HepG2 (cell line): ENCODE data around the gene MILR1. TPM values are rescaled to one million over a fixed set of nuclear protein-coding genes. Genes with fewer than 3 reads are reported as not detected.

Experiments
- ATAC-seq: fragments of 200-7000 bp; cut with Tn5 transposase; 3 replicates; pipeline ENCODE4 v1.9.1; 2020; ENCODE audit warnings: mild to moderate bottlenecking, moderate library complexity
- BruUV-seq: library from RNA; stranded (reverse); fragments of 400-500 nt; replicated peaks from 2 replicates; lab custom pipeline; 2021; lab: Mats Ljungman, UMichigan
- CTCF ChIA-PET: fragments of 300-600 bp; formaldehyde crosslinking; extraction: SDS; loops from one replicate; lab custom pipeline; 2021; ENCODE audit warnings: low total read pairs, inconsistent platforms, low intra/inter-chr PET ratio; lab: Yijun Ruan, JAX
- POLR2A ChIA-PET: fragments of 350-600 bp; sonication (Branson Sonifier 250); formaldehyde crosslinking; loops from one replicate; lab custom pipeline; 2020; ENCODE audit warnings: antibody characterized with exemption, inconsistent platforms; lab: Yijun Ruan, JAX
- DNase-seq: peaks from one replicate; pipeline ENCODE4 v3.0.0-alpha.2; 2015; ENCODE audit warnings: low spot score
- FAIRE-seq: peaks from 3 replicates; lab custom pipeline; 2011; peaks lifted over from hg19 to GRCh38; lab: Jason Lieb, UNC
- H2AFZ ChIP-seq: one replicate; pipeline ENCODE4 v1.6.1; 2011; ENCODE audit warnings: low read length, inconsistent platforms
- H3K27ac ChIP-seq: fragments of 300-600 bp; 3 replicates; pipeline ENCODE4 v1.8.0; 2011; ENCODE audit warnings: mixed run types, mild to moderate bottlenecking, mixed read lengths, low read length, inconsistent platforms; ENCODE audit not compliant: insufficient read depth; ENCODE audit errors: extremely low read length
- H3K27me3 ChIP-seq, 2 experiments: fragments of 200-600 bp in 1 of 2; 2 replicates in 1 of 2; 3 replicates in 1 of 2; pipeline versions ENCODE4 v1.6.0 to v1.8.0; 2011; ENCODE audit warnings: low read length in 2 of 2, mild to moderate bottlenecking in 2 of 2, moderate library complexity in 2 of 2, inconsistent platforms in 1 of 2; ENCODE audit not compliant: insufficient read depth in 2 of 2, control insufficient read depth in 1 of 2
- H3K36me3 ChIP-seq, 2 experiments: fragments of 200-600 bp in 1 of 2; replicated peaks in 1 of 2; 2 replicates in 1 of 2; 3 replicates in 1 of 2; pipeline versions ENCODE4 v1.5.1 to v1.8.0; 2011; ENCODE audit warnings: low read length in 2 of 2, inconsistent platforms in 1 of 2; ENCODE audit not compliant: insufficient read depth in 2 of 2, control insufficient read depth in 1 of 2
- H3K4me1 ChIP-seq: 2 replicates; pipeline ENCODE4 v1.5.1; 2012; ENCODE audit warnings: low read length, inconsistent platforms; ENCODE audit not compliant: insufficient read depth
- H3K4me2 ChIP-seq: 2 replicates; pipeline ENCODE4 v1.6.0; 2011; ENCODE audit warnings: low read depth, low read length, inconsistent platforms
- H3K4me3 ChIP-seq, 3 experiments: fragments of 200-600 bp in 1 of 3; sonication (generic), shearing (Covaris generic) in 1 of 3; replicated peaks in 1 of 3; 2 replicates each; pipeline ENCODE4 v1.5.1; 2011 to 2016; ENCODE audit warnings: low read length in 3 of 3, inconsistent platforms in 2 of 3, low read depth in 2 of 3, mild to moderate bottlenecking in 2 of 3, control low read depth in 1 of 3, mixed read lengths in 1 of 3; ENCODE audit not compliant: insufficient read depth in 1 of 3
- H3K79me2 ChIP-seq: one replicate; pipeline ENCODE4 v1.6.1; 2011; ENCODE audit warnings: low read length, inconsistent platforms; ENCODE audit not compliant: insufficient read depth
- H3K9ac ChIP-seq: 2 replicates; pipeline ENCODE4 v1.6.0; 2011; ENCODE audit warnings: mild to moderate bottlenecking, low read depth, low read length, inconsistent platforms; ENCODE audit not compliant: insufficient read depth
- H3K9me3 ChIP-seq: 2 replicates; pipeline ENCODE4 v1.5.1; 2012; ENCODE audit warnings: mild to moderate bottlenecking, low read length
- H4K20me1 ChIP-seq: 2 replicates; pipeline ENCODE4 v1.6.0; 2011; ENCODE audit warnings: inconsistent platforms, mild to moderate bottlenecking, low read length, moderate library complexity; ENCODE audit not compliant: insufficient read depth
- ESRRA ChIP-seq: sonication (generic); formaldehyde crosslinking; IDR thresholded peaks from 2 replicates; pipeline ENCODE4 v1.5.1; 2020; ENCODE audit warnings: mild to moderate bottlenecking, low read depth, missing genetic modification reagents
- KLF6 ChIP-seq: IDR thresholded peaks from 2 replicates; pipeline ENCODE4 v1.8.0; 2016; ENCODE audit warnings: missing biosample characterization, missing genetic modification reagents
- MED1 ChIP-seq: sonication (generic); formaldehyde crosslinking; IDR thresholded peaks from 2 replicates; pipeline ENCODE4 v1.4.0; 2020; ENCODE audit warnings: missing genetic modification reagents
- MED8 ChIP-seq: sonication (generic); formaldehyde crosslinking; IDR thresholded peaks from 2 replicates; pipeline ENCODE4 v1.8.1; 2023; ENCODE audit warnings: mild to moderate bottlenecking, missing genetic modification reagents; ENCODE audit not compliant: insufficient replicate concordance
- MLLT10 ChIP-seq: sonication (generic); formaldehyde crosslinking; IDR thresholded peaks from 2 replicates; pipeline ENCODE4 v1.4.0; 2020; ENCODE audit warnings: missing genetic modification reagents
- NCOA5 ChIP-seq: sonication (generic); formaldehyde crosslinking; IDR thresholded peaks from 2 replicates; pipeline ENCODE4 v1.4.0; 2020; ENCODE audit warnings: missing genetic modification reagents
- POLR2A ChIP-seq, 2 experiments: IDR thresholded peaks; 2 replicates each; pipeline ENCODE4 v1.6.1; 2011; ENCODE audit warnings: low read depth in 2 of 2, low read length in 2 of 2, mild to moderate bottlenecking in 1 of 2, moderate library complexity in 1 of 2; ENCODE audit not compliant: insufficient read depth in 1 of 2
- RBFOX2 ChIP-seq: fragments of 200-400 bp; formaldehyde crosslinking; IDR thresholded peaks from 2 replicates; pipeline ENCODE4 v1.6.1; 2017; ENCODE audit warnings: low read depth, mild to moderate bottlenecking, low read length
- REPIN1 ChIP-seq: sonication (generic); formaldehyde crosslinking; IDR thresholded peaks from 2 replicates; pipeline ENCODE4 v1.8.0; 2022; ENCODE audit warnings: missing genetic modification reagents, low read depth, mild to moderate bottlenecking, borderline replicate concordance
- SRY ChIP-seq: sonication (generic); formaldehyde crosslinking; IDR thresholded peaks from 2 replicates; pipeline ENCODE4 v1.8.0; 2022; ENCODE audit warnings: mild to moderate bottlenecking, missing genetic modification reagents
- STAG1 ChIP-seq: sonication (generic); formaldehyde crosslinking; IDR thresholded peaks from 2 replicates; pipeline ENCODE4 v1.4.0; 2020; ENCODE audit warnings: missing genetic modification reagents
- ZFP62 ChIP-seq: sonication (generic); formaldehyde crosslinking; IDR thresholded peaks from 2 replicates; pipeline ENCODE4 v1.4.0; 2020; ENCODE audit warnings: missing genetic modification reagents
- ZNF143 ChIP-seq: sonication (generic); formaldehyde crosslinking; IDR thresholded peaks from 2 replicates; pipeline ENCODE4 v1.4.0; 2020; ENCODE audit warnings: missing genetic modification reagents
- ZNF264 ChIP-seq: sonication (generic); formaldehyde crosslinking; IDR thresholded peaks from 2 replicates; pipeline ENCODE4 v1.4.0; 2020; ENCODE audit warnings: missing genetic modification reagents
- ZNF382 ChIP-seq: sonication (generic); formaldehyde crosslinking; IDR thresholded peaks from 2 replicates; pipeline ENCODE4 v1.5.0; 2020; ENCODE audit warnings: missing genetic modification reagents, mild to moderate bottlenecking, borderline replicate concordance
- ZNF512 ChIP-seq: sonication (generic); formaldehyde crosslinking; IDR thresholded peaks from 2 replicates; pipeline ENCODE4 v1.4.0; 2020; ENCODE audit warnings: mild to moderate bottlenecking, missing genetic modification reagents
- ZNF609 ChIP-seq: sonication (generic); formaldehyde crosslinking; IDR thresholded peaks from 2 replicates; pipeline ENCODE4 v1.4.0; 2020; ENCODE audit warnings: mild to moderate bottlenecking, missing genetic modification reagents, borderline replicate concordance
- whole genome bisulfite sequencing: methylation state at CpG from one replicate; pipeline ENCODE4 v1.1.6; 2017; ENCODE audit warnings: low lambda C conversion rate; 5-methylcytosine and 5-hydroxymethylcytosine counted together
- in situ Hi-C: cut with HindIII; loops from 2 replicates; pipeline ENCODE4 v1.10.0; 2017; ENCODE audit warnings: low pct_unique_long_range_greater_than_20kb; ENCODE audit not compliant: extremely low pct_ligation_motif_present
- intact Hi-C: fragments of 100-400 bp; cut with micrococcal nuclease; formaldehyde crosslinking; loops from one replicate; pipeline ENCODE4 v1.10.0; 2022; ENCODE audit not compliant: unreplicated experiment
- polyA plus RNA-seq, 8 experiments: library from polyadenylated mRNA; depleted of rRNA in 3 of 8; stranded (reverse) in 7 of 8; unstranded in 1 of 8; fragments of >200 nt; fragmentation: Illumina TruSeq in 4 of 8; extraction: Trizol in 4 of 8; gene quantifications; 2 replicates each; pipeline versions ENCODE4 v1.2.1 to v1.2.3, GENCODE V29; 2011 to 2016; ENCODE audit warnings: low read depth in 4 of 8, missing spikeins in 1 of 8, mixed read lengths in 1 of 8; ENCODE audit not compliant: insufficient read depth in 1 of 8
- total RNA-seq, 5 experiments: library from RNA; depleted of rRNA; stranded (reverse); fragments of >200 nt; fragmentation: Illumina TruSeq; extraction: Trizol; gene quantifications; 2 replicates each; pipeline ENCODE4 v1.2.3, GENCODE V29; 2016; ENCODE audit warnings: low read depth in 1 of 5

The MILR1 gene
- total and polyA plus RNA-seq, 2 of the 13 experiments (the other 11 are each of a cell fraction or from before 2014, with no cell fraction given) = 0.27 to 1.7 TPM

GRCh38 chr17:64503821-64504768, 55.2 kb downstream of the MILR1 start:
- intact Hi-C loops = no loop called here
- Histone ChIP-seq H3K4me1 (peaks cover 65% of the 10 kb centered on the region), H2AFZ (no peak overlapping the region), H3K9ac (peak overlapping the region; percentile 100), H3K36me3 (peaks cover 28 to 60% of the 10 kb centered on the region in 2 experiments), H3K4me2 (peak overlapping the region; percentile 79), H3K79me2 (peaks cover 56% of the 10 kb centered on the region), H4K20me1 (peaks cover 67% of the 10 kb centered on the region), H3K4me3 (peak overlapping the region; percentile 94 to 100 (median 99)), H3K9me3 (no peaks in the 10 kb centered on the region), H3K27me3 (peaks cover 0 to 3% of the 10 kb centered on the region in 2 experiments; a peak in 1 of 5 replicates), H3K27ac (peak overlapping the region; percentile 99)
- in situ Hi-C loops = loop anchor here (10.0 kb wide), 1 partner anchor 659 kb away; the partner anchor contains the start of gene SMARCD2
- ChIA-PET CTCF (no interaction called here), POLR2A (interaction anchor here (1.5 to 4.1 kb wide), 3 partner anchors 8 to 157 kb away, joined by 7 to 202 read pairs (median 18); partner anchors contain the start of genes POLG2 and SMURF2)
- DNase-seq (no peak), ATAC-seq (no peak), FAIRE-seq (no peak)
- WGBS = 64% methylated on average over 7 of the region's 7 CpGs
- no TSS peak for BruUV-seq
- peak in 1 of 2 experiments; percentile 13; a peak in 1 of 4 replicates for TF ChIP-seq POLR2A (IDR thresholded peaks at IDR 0.05; ENCODE audit: insufficient read depth in 1 of 2, low read depth in 2 of 2, low read length in 2 of 2)
- TF ChIP-seq ZNF382 = no peak
- TF ChIP-seq MED1 (CRISPR knock-in tag) = no peak
- TF ChIP-seq RBFOX2 = peak; percentile 43; the same call in 1 of the 2 replicates
- 0 out of 2 replicates have a peak, but pooled peaks have one; percentile 11 for TF ChIP-seq KLF6
- TF ChIP-seq ZNF609 (CRISPR knock-in tag) = no peak
- TF ChIP-seq SRY (CRISPR knock-in tag) = no peak
- TF ChIP-seq MED8 (CRISPR knock-in tag) = no peak
- TF ChIP-seq ZNF512 (CRISPR knock-in tag) = no peak
- TF ChIP-seq ESRRA (CRISPR knock-in tag) = no peak
- no peak for TF ChIP-seq STAG1 (CRISPR knock-in tag)
- TF ChIP-seq NCOA5 (CRISPR knock-in tag) = no peak
- TF ChIP-seq ZNF143 (CRISPR knock-in tag) = no peak
- TF ChIP-seq ZNF264 (CRISPR knock-in tag) = 0 out of 2 replicates have a peak, but pooled peaks have one; percentile 10
- no peak for TF ChIP-seq ZFP62 (CRISPR knock-in tag)
- no peak for TF ChIP-seq REPIN1 (CRISPR knock-in tag)
- TF ChIP-seq MLLT10 = no peak
